ENCODE data around the gene NXT1.

DNA sequence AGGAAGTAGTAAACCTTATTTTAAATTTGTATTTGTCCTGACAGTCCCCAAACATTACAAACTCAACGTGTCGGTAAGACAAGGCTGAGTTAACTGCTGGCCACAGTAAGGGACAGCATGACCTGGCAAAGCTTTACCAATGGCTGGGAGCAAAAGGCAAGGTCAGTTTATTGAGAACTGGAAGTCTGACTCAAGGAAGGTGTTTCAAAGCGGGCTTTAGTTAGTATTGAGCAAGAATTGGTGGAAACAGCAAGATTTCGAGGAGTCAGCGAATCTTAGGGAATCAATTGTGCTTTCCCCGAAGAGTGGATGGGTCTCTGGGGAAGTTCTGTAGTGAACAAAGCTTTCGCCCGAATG is 10.5 kb downstream of the NXT1 start:
- TF ChIP-seq, protein P1, sequence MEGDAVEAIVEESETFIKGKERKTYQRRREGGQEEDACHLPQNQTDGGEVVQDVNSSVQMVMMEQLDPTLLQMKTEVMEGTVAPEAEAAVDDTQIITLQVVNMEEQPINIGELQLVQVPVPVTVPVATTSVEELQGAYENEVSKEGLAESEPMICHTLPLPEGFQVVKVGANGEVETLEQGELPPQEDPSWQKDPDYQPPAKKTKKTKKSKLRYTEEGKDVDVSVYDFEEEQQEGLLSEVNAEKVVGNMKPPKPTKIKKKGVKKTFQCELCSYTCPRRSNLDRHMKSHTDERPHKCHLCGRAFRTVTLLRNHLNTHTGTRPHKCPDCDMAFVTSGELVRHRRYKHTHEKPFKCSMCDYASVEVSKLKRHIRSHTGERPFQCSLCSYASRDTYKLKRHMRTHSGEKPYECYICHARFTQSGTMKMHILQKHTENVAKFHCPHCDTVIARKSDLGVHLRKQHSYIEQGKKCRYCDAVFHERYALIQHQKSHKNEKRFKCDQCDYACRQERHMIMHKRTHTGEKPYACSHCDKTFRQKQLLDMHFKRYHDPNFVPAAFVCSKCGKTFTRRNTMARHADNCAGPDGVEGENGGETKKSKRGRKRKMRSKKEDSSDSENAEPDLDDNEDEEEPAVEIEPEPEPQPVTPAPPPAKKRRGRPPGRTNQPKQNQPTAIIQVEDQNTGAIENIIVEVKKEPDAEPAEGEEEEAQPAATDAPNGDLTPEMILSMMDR (IDR thresholded peaks at IDR 0.05) = no peak
- no peak for TF ChIP-seq EZH2 (IDR thresholded peaks at IDR 0.05; ENCODE audit: borderline replicate concordance, insufficient read depth, low read depth, low read length, poor library complexity, severe bottlenecking)

Measured in B cell (primary cell).